H9 (cell line): ENCODE measurements around the gene FOSL2. TPM values are rescaled to one million over a fixed set of nuclear protein-coding genes. Genes with fewer than 3 reads are reported as not detected.

Source experiments
- DNase-seq: peaks from one replicate; pipeline ENCODE4 v3.0.0-alpha.2; 2017
- H2AFZ ChIP-seq: one replicate; pipeline ENCODE4 v1.6.1; 2013; ENCODE audit warnings: mild to moderate bottlenecking, low read length, control low read depth, moderate library complexity
- H2AK5ac ChIP-seq: 2 replicates; pipeline ENCODE4 v1.6.1; 2013; ENCODE audit warnings: low read length, control low read depth, mixed read lengths; ENCODE audit not compliant: insufficient read length
- H2BK120ac ChIP-seq: one replicate; pipeline ENCODE4 v1.6.1; 2013; ENCODE audit warnings: low read depth, mild to moderate bottlenecking, low read length, control low read depth, inconsistent platforms; ENCODE audit not compliant: poor library complexity, severe bottlenecking
- H2BK12ac ChIP-seq: 2 replicates; pipeline ENCODE4 v1.6.1; 2013; ENCODE audit warnings: low read length, control low read depth, mixed read lengths, low read depth; ENCODE audit not compliant: insufficient read length
- H2BK15ac ChIP-seq: 2 replicates; pipeline ENCODE4 v1.6.1; 2013; ENCODE audit warnings: low read depth, low read length, control low read depth
- H2BK20ac ChIP-seq: one replicate; pipeline ENCODE4 v1.6.1; 2013; ENCODE audit warnings: low read depth, mild to moderate bottlenecking, low read length, control low read depth, inconsistent platforms; ENCODE audit not compliant: poor library complexity, severe bottlenecking
- H2BK5ac ChIP-seq: 2 replicates; pipeline ENCODE4 v1.6.1; 2013; ENCODE audit warnings: low read length, control low read depth, mixed read lengths; ENCODE audit not compliant: insufficient read length
- H3K14ac ChIP-seq: 2 replicates; pipeline ENCODE4 v1.6.1; 2013; ENCODE audit warnings: low read length, control low read depth; ENCODE audit not compliant: insufficient read depth
- H3K18ac ChIP-seq: 2 replicates; pipeline ENCODE4 v1.6.1; 2013; ENCODE audit warnings: low read depth, mild to moderate bottlenecking, mixed read lengths, low read length, control low read depth; ENCODE audit not compliant: insufficient read length
- H3K23ac ChIP-seq: 2 replicates; pipeline ENCODE4 v1.6.1; 2013; ENCODE audit warnings: low read length, control low read depth, mixed read lengths, low read depth; ENCODE audit not compliant: insufficient read length
- H3K23me2 ChIP-seq: 2 replicates; pipeline ENCODE4 v1.6.1; 2013; ENCODE audit warnings: low read depth, mild to moderate bottlenecking, mixed read lengths, low read length, control low read depth; ENCODE audit not compliant: insufficient read length, poor library complexity, severe bottlenecking
- H3K27ac ChIP-seq: 2 replicates; pipeline ENCODE4 v1.5.1; 2013; ENCODE audit warnings: low read length, control low read depth, mixed read lengths, low read depth; ENCODE audit not compliant: insufficient read length
- H3K27me3 ChIP-seq: 2 replicates; pipeline ENCODE4 v1.6.1; 2013; ENCODE audit warnings: low read length, control low read depth, inconsistent platforms; ENCODE audit not compliant: insufficient read depth
- H3K4ac ChIP-seq: 2 replicates; pipeline ENCODE4 v1.6.1; 2013; ENCODE audit warnings: low read depth, mild to moderate bottlenecking, control low read depth, inconsistent platforms, low read length, moderate library complexity
- H3K4me1 ChIP-seq: 2 replicates; pipeline ENCODE4 v1.6.1; 2013; ENCODE audit warnings: low read length, control low read depth, inconsistent platforms; ENCODE audit not compliant: insufficient read depth
- H3K4me2 ChIP-seq: 2 replicates; pipeline ENCODE4 v1.6.1; 2013; ENCODE audit warnings: low read length, control low read depth, mixed read lengths; ENCODE audit not compliant: insufficient read length, insufficient read depth
- H3K56ac ChIP-seq: 2 replicates; pipeline ENCODE4 v1.6.1; 2013; ENCODE audit warnings: low read depth, mild to moderate bottlenecking, mixed read lengths, low read length, control low read depth; ENCODE audit not compliant: insufficient read length
- H3K79me1 ChIP-seq: 2 replicates; pipeline ENCODE4 v1.6.1; 2013; ENCODE audit warnings: low read depth, mild to moderate bottlenecking, moderate library complexity, low read length, control low read depth, inconsistent platforms; ENCODE audit not compliant: insufficient read depth, poor library complexity, severe bottlenecking
- H3K79me2 ChIP-seq: 2 replicates; pipeline ENCODE4 v1.6.1; 2013; ENCODE audit warnings: low read length, control low read depth, inconsistent platforms; ENCODE audit not compliant: insufficient read depth
- H3K9ac ChIP-seq: 2 replicates; pipeline ENCODE4 v1.6.1; 2013; ENCODE audit warnings: low read length, control low read depth, mixed read lengths; ENCODE audit not compliant: insufficient read length; ENCODE audit errors: extremely low read depth
- H3K9me3 ChIP-seq: one replicate; pipeline ENCODE4 v1.6.1; 2013; ENCODE audit warnings: low read depth, low read length, inconsistent platforms; ENCODE audit not compliant: control insufficient read depth
- H3T11ph ChIP-seq: one replicate; pipeline ENCODE4 v1.6.1; 2013; ENCODE audit warnings: mild to moderate bottlenecking, low read length, control low read depth, inconsistent platforms
- H4K20me1 ChIP-seq: one replicate; pipeline ENCODE4 v1.6.1; 2013; ENCODE audit not compliant: control insufficient read depth, insufficient read length, insufficient read depth
- H4K5ac ChIP-seq: 2 replicates; pipeline ENCODE4 v1.6.1; 2013; ENCODE audit warnings: low read depth, mild to moderate bottlenecking, mixed read lengths, low read length, control low read depth; ENCODE audit not compliant: insufficient read length
- H4K8ac ChIP-seq: replicated peaks from 2 replicates; pipeline ENCODE4 v1.6.1; 2013; ENCODE audit warnings: low read length, control low read depth, mixed read lengths, low read depth; ENCODE audit not compliant: insufficient read length
- H4K91ac ChIP-seq: 2 replicates; pipeline ENCODE4 v1.6.1; 2013; ENCODE audit warnings: low read depth, mild to moderate bottlenecking, moderate library complexity, mixed read lengths, low read length, control low read depth; ENCODE audit not compliant: insufficient read length
- H3K27ac Mint-ChIP-seq, 3 experiments: 2 replicates in 2 of 3; 3 replicates in 1 of 3; pipeline ENCODE4 v1.8.0; 2020 to 2021; ENCODE audit warnings: mixed read lengths in 3 of 3, mild to moderate bottlenecking in 1 of 3, moderate library complexity in 1 of 3
- H3K27me3 Mint-ChIP-seq: 2 replicates; pipeline ENCODE4 v1.8.0; 2021; ENCODE audit warnings: low read depth, mild to moderate bottlenecking, moderate library complexity, mixed read lengths
- H3K36me3 Mint-ChIP-seq, 3 experiments: 2 replicates in 2 of 3; 3 replicates in 1 of 3; pipeline ENCODE4 v1.8.0; 2020 to 2021; ENCODE audit warnings: low read depth in 3 of 3, mixed read lengths in 3 of 3; ENCODE audit not compliant: insufficient read depth in 1 of 3
- H3K4me1 Mint-ChIP-seq, 2 experiments: 2 replicates each; pipeline ENCODE4 v1.8.0; 2020; ENCODE audit warnings: mixed read lengths in 2 of 2
- H3K4me3 Mint-ChIP-seq, 2 experiments: 2 replicates in 1 of 2; 3 replicates in 1 of 2; pipeline ENCODE4 v1.8.0; 2020 to 2021; ENCODE audit warnings: mild to moderate bottlenecking in 2 of 2, mixed read lengths in 2 of 2, moderate library complexity in 1 of 2
- H3K9me3 Mint-ChIP-seq, 2 experiments: 2 replicates in 1 of 2; 3 replicates in 1 of 2; pipeline ENCODE4 v1.8.0; 2020; ENCODE audit warnings: mild to moderate bottlenecking in 2 of 2, mixed read lengths in 2 of 2, moderate library complexity in 1 of 2
- CTCF ChIP-seq: fragments of 200-600 bp; sonication (generic); conservative IDR thresholded peaks from 3 replicates; pipeline ENCODE4 v1.8.0; 2021; ENCODE audit warnings: antibody characterized with exemption, mild to moderate bottlenecking
- WGBS: extraction: QIAGEN DNeasy Blood & Tissue Kit; methylation state at CpG from one replicate; pipeline ENCODE4 v1.1.7; 2013; ENCODE audit warnings: missing lambda C conversion rate, low lambda C conversion rate, mixed read lengths; ENCODE audit not compliant: insufficient read length; ENCODE audit errors: extremely low coverage; 5-methylcytosine and 5-hydroxymethylcytosine counted together
- total RNA-seq: library from RNA; stranded (reverse); gene quantifications from 2 replicates; pipeline ENCODE4 v1.2.1, GENCODE V29; 2021

The FOSL2 gene
- total RNA-seq, 1 experiment from 2014 or later: 7.4 TPM

DNA sequence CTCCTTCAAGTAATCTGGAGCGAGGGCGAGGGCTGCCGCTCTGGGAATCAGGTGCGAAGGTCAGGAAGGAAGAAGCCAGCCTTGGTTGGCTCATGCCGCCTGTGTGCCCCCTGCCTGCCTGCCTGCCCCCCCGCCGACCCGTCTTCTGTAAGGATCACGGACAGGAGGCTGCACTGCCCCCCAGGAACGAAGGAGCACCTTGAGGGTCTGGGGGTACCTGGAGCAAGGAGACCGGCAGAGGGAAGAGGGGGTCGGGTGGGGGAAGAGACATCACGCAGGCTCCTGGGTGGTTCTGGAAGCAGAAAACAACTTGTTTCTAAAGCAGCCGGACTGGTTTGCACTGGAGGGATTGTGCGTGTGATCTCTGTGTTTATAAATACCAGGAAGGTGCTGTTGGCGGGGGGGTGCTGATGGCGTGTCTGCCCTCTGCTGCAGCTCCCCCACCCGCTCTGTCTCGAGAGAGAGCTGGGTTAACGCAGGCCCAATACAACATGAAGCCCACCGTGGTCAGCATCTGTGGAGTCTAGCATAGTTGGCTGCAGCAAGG is 1.7 kb downstream of the FOSL2 start:
- Mint-ChIP-seq H3K27ac (no peak overlapping the region), H3K9me3 (no peaks in the 10 kb centered on the region), H3K4me1 (peaks cover 18 to 19% of the 10 kb centered on the region in 2 experiments), H3K36me3 (no peaks in the 10 kb centered on the region), H3K4me3 (no peak overlapping the region; a peak in 4 of 5 replicates), H3K27me3 (peaks cover 25% of the 10 kb centered on the region)
- Histone ChIP-seq H2AFZ (no peak overlapping the region), H4K5ac (no peak overlapping the region), H4K8ac (no peak overlapping the region), H4K20me1 (no peaks in the 10 kb centered on the region), H3K9ac (no peak overlapping the region), H3K4ac (no peak overlapping the region), H3K56ac (no peak overlapping the region), H3K27me3 (peaks cover 25% of the 10 kb centered on the region; the same call in 1 of the 2 replicates), H3K79me2 (no peaks in the 10 kb centered on the region), H4K91ac (no peak overlapping the region), H2BK20ac (no peak overlapping the region), H2BK120ac (no peak overlapping the region), H3K9me3 (no peaks in the 10 kb centered on the region), H2BK12ac (no peak overlapping the region), H3K23ac (no peak overlapping the region), H3K4me1 (peaks cover 5% of the 10 kb centered on the region; the same call in 1 of the 2 replicates), H2BK5ac (no peak overlapping the region), H3K4me2 (peak overlapping the region; percentile 56), H3K27ac (no peak overlapping the region), H3K79me1 (no peaks in the 10 kb centered on the region), H2BK15ac (no peak overlapping the region), H2AK5ac (no peak overlapping the region), H3K14ac (no peak overlapping the region), H3K18ac (no peak overlapping the region), H3K23me2 (peaks cover 28% of the 10 kb centered on the region), H3T11ph (no peak overlapping the region)
- DNase-seq: no peak
- no CpG with 5 or more reads among the region's 21 CpGs for WGBS
- TF ChIP-seq CTCF: no peak
